ENCODE data around the gene LYG1. TPM values are rescaled to one million over a fixed set of nuclear protein-coding genes. Genes with fewer than 3 reads are reported as not detected.

Gene LYG1
- total and polyA plus RNA-seq, 9 of the 15 experiments (the other 6 are each of a cell fraction or from before 2014, with no cell fraction given): 0.64 to 2.6 (median 1.2) TPM

DNA sequence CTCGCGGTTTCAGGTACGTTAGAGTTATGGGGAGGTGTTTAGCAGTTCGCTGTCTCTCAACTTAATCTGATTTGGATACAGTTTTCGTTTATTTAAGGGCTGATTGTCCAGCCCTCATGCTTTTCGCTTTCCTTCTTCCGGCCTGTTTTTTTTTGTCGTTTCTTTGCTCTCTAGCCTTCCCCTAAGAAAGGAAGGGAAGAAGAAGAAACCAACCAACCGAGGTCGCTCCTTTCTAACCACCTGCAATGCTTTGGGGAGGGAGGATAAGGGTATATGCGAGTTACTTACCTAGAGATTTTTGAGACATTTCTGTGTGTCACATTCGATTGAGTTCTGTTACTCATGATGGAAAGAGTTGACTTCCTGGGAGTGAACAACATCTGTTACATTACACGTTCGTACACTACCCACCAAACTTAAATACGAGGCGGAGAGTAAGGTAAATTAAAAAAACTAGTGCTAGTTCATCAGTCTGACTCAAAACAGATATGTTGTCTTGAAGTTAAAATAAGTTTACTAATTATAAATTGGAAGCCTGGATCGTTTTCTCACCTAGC is 37.1 kb upstream of the LYG1 start:
- FAIRE-seq: peak; percentile 32
- Histone ChIP-seq H3K9me3 (replicated peaks; ENCODE audit: control insufficient read depth, insufficient read depth, low read depth, low read length) (no peaks in the 10 kb centered on the region), H3K4me3 (peak overlapping the region; percentile 61), H3K79me2 (ENCODE audit: control insufficient read depth, insufficient read depth, low read length) (peaks cover 95% of the 10 kb centered on the region), H3K27me3 (ENCODE audit: control insufficient read depth in 2 of 2, insufficient read depth in 2 of 2, low read length in 2 of 2) (no peaks in the 10 kb centered on the region), H3K9me1 (ENCODE audit: control insufficient read depth, insufficient read depth, low read length) (no peaks in the 10 kb centered on the region), H3K4me2 (ENCODE audit: insufficient read depth, low read length) (peak overlapping the region; percentile 89), H4K20me1 (replicated peaks; ENCODE audit: control insufficient read depth, insufficient read depth, low read length) (peaks cover 17% of the 10 kb centered on the region; the same call in 1 of the 2 replicates), H3K36me3 (ENCODE audit: control insufficient read depth, insufficient read depth, low read length) (peaks cover 17% of the 10 kb centered on the region; the same call in 1 of the 3 replicates), H3K27ac (ENCODE audit: extremely low read depth, low read depth, low read length) (peak overlapping the region; percentile 92), H3K9ac (ENCODE audit: insufficient read depth in 1 of 2, low read depth in 2 of 2, low read length in 2 of 2) (peak overlapping the region; percentile 89 to 96), H3K4me1 (replicated peaks in 1 of 2; ENCODE audit: control insufficient read depth in 2 of 2, insufficient read depth in 2 of 2, low read length in 2 of 2) (peaks cover 11 to 19% of the 10 kb centered on the region in 2 experiments; a peak in 4 of 5 replicates), H2AFZ (ENCODE audit: low read depth, low read length) (0 out of 2 replicates have a peak overlapping the region, but pooled peaks have one; percentile 6)
- TF ChIP-seq, protein P1, sequence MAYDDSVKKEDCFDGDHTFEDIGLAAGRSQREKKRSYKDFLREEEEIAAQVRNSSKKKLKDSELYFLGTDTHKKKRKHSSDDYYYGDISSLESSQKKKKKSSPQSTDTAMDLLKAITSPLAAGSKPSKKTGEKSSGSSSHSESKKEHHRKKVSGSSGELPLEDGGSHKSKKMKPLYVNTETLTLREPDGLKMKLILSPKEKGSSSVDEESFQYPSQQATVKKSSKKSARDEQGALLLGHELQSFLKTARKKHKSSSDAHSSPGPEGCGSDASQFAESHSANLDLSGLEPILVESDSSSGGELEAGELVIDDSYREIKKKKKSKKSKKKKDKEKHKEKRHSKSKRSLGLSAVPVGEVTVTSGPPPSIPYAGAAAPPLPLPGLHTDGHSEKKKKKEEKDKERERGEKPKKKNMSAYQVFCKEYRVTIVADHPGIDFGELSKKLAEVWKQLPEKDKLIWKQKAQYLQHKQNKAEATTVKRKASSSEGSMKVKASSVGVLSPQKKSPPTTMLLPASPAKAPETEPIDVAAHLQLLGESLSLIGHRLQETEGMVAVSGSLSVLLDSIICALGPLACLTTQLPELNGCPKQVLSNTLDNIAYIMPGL (CRISPR knock-in tag; IDR thresholded peaks at IDR 0.05): no peak
- TF ChIP-seq, protein P2, sequence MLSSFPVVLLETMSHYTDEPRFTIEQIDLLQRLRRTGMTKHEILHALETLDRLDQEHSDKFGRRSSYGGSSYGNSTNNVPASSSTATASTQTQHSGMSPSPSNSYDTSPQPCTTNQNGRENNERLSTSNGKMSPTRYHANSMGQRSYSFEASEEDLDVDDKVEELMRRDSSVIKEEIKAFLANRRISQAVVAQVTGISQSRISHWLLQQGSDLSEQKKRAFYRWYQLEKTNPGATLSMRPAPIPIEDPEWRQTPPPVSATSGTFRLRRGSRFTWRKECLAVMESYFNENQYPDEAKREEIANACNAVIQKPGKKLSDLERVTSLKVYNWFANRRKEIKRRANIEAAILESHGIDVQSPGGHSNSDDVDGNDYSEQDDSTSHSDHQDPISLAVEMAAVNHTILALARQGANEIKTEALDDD (IDR thresholded peaks at IDR 0.05): 0 out of 2 replicates have a peak, but pooled peaks have one; percentile 39
- TF ChIP-seq TAF9B (IDR thresholded peaks at IDR 0.05; ENCODE audit: partially characterized antibody) (peak; percentile 33), RBM14 (IDR thresholded peaks at IDR 0.05; ENCODE audit: borderline replicate concordance, insufficient read depth, low read depth, low read length) (no peak), NCOR1 (IDR thresholded peaks at IDR 0.05) (0 out of 2 replicates have a peak, but pooled peaks have one; percentile 10), TEAD2 (tag; IDR thresholded peaks at IDR 0.05) (no peak), ETV1 (tag; conservative IDR thresholded peaks at IDR 0.05; ENCODE audit: low read depth) (0 out of 2 replicates have a peak, but pooled peaks have one; percentile 13), DPF2 (IDR thresholded peaks at IDR 0.05) (0 out of 2 replicates have a peak, but pooled peaks have one; percentile 20)
- TF ChIP-seq, protein P3, sequence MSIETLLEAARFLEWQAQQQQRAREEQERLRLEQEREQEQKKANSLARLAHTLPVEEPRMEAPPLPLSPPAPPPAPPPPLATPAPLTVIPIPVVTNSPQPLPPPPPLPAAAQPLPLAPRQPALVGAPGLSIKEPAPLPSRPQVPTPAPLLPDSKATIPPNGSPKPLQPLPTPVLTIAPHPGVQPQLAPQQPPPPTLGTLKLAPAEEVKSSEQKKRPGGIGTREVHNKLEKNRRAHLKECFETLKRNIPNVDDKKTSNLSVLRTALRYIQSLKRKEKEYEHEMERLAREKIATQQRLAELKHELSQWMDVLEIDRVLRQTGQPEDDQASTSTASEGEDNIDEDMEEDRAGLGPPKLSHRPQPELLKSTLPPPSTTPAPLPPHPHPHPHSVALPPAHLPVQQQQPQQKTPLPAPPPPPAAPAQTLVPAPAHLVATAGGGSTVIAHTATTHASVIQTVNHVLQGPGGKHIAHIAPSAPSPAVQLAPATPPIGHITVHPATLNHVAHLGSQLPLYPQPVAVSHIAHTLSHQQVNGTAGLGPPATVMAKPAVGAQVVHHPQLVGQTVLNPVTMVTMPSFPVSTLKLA (conservative IDR thresholded peaks at IDR 0.05): 0 out of 4 replicates have a peak, but pooled peaks of 1 of the 2 experiments have one; percentile 9
- TF ChIP-seq, protein P4, sequence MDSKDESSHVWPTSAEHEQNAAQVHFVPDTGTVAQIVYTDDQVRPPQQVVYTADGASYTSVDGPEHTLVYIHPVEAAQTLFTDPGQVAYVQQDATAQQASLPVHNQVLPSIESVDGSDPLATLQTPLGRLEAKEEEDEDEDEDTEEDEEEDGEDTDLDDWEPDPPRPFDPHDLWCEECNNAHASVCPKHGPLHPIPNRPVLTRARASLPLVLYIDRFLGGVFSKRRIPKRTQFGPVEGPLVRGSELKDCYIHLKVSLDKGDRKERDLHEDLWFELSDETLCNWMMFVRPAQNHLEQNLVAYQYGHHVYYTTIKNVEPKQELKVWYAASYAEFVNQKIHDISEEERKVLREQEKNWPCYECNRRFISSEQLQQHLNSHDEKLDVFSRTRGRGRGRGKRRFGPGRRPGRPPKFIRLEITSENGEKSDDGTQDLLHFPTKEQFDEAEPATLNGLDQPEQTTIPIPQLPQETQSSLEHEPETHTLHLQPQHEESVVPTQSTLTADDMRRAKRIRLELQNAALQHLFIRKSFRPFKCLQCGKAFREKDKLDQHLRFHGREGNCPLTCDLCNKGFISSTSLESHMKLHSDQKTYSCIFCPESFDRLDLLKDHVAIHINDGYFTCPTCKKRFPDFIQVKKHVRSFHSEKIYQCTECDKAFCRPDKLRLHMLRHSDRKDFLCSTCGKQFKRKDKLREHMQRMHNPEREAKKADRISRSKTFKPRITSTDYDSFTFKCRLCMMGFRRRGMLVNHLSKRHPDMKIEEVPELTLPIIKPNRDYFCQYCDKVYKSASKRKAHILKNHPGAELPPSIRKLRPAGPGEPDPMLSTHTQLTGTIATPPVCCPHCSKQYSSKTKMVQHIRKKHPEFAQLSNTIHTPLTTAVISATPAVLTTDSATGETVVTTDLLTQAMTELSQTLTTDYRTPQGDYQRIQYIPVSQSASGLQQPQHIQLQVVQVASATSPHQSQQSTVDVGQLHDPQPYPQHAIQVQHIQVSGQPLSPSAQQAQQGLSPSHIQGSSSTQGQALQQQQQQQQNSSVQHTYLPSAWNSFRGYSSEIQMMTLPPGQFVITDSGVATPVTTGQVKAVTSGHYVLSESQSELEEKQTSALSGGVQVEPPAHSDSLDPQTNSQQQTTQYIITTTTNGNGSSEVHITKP (IDR thresholded peaks at IDR 0.05; ENCODE audit: partially characterized antibody): peak; percentile 49
- intact Hi-C loops (cut with micrococcal nuclease): no loop called here
- ChIA-PET POLR2A (interaction anchor here (0.6 to 1.9 kb wide), 2 partner anchors 10 to 46 kb away, joined by 3 to 10 read pairs; no protein-coding TSS in a partner anchor), CTCF (ENCODE audit: low intra/inter-chr PET ratio) (interaction anchor here (0.6 to 2.1 kb wide), 2 partner anchors 152 to 1043 kb away, joined by 3 to 9 read pairs; partner anchors contain the start of gene REV1)
- ATAC-seq: no peak
- in situ Hi-C loops (cut with MboI): no loop called here
- WGBS (ENCODE audit: insufficient coverage, low coverage, missing lambda C conversion rate): 1% methylated on average over 15 of the region's 17 CpGs
- peak in 1 of 4 experiments; percentile 42 for DNase-seq (ENCODE audit: extremely low read depth in 1 of 4, low spot score in 3 of 4)
- BruUV-seq (replicated peaks): TSS peak; percentile 54
